HepG2 (cell line): ENCODE results near the gene ZDHHC14. TPM values are rescaled to one million over a fixed set of nuclear protein-coding genes. Genes with fewer than 3 reads are reported as not detected.

ENCODE experiments used
- ATAC-seq: fragments of 200-7000 bp; cut with Tn5 transposase; 3 replicates; pipeline ENCODE4 v1.9.1; 2020; ENCODE audit warnings: mild to moderate bottlenecking, moderate library complexity
- BruUV-seq: library from RNA; stranded (reverse); fragments of 400-500 nt; replicated peaks from 2 replicates; lab custom pipeline; 2021; lab: Mats Ljungman, UMichigan
- CTCF ChIA-PET: fragments of 300-600 bp; formaldehyde crosslinking; extraction: SDS; loops from one replicate; lab custom pipeline; 2021; ENCODE audit warnings: low total read pairs, inconsistent platforms, low intra/inter-chr PET ratio; lab: Yijun Ruan, JAX
- POLR2A ChIA-PET: fragments of 350-600 bp; sonication (Branson Sonifier 250); formaldehyde crosslinking; loops from one replicate; lab custom pipeline; 2020; ENCODE audit warnings: antibody characterized with exemption, inconsistent platforms; lab: Yijun Ruan, JAX
- DNase-seq: peaks from one replicate; pipeline ENCODE4 v3.0.0-alpha.2; 2015; ENCODE audit warnings: low spot score
- FAIRE-seq: peaks from 3 replicates; lab custom pipeline; 2011; peaks lifted over from hg19 to GRCh38; lab: Jason Lieb, UNC
- H2AFZ ChIP-seq: one replicate; pipeline ENCODE4 v1.6.1; 2011; ENCODE audit warnings: low read length, inconsistent platforms
- H3K27ac ChIP-seq: fragments of 300-600 bp; 3 replicates; pipeline ENCODE4 v1.8.0; 2011; ENCODE audit warnings: mixed run types, mild to moderate bottlenecking, mixed read lengths, low read length, inconsistent platforms; ENCODE audit not compliant: insufficient read depth; ENCODE audit errors: extremely low read length
- H3K27me3 ChIP-seq, 2 experiments: fragments of 200-600 bp in 1 of 2; 2 replicates in 1 of 2; 3 replicates in 1 of 2; pipeline versions ENCODE4 v1.6.0 to v1.8.0; 2011; ENCODE audit warnings: low read length in 2 of 2, mild to moderate bottlenecking in 2 of 2, moderate library complexity in 2 of 2, inconsistent platforms in 1 of 2; ENCODE audit not compliant: insufficient read depth in 2 of 2, control insufficient read depth in 1 of 2
- H3K36me3 ChIP-seq, 2 experiments: fragments of 200-600 bp in 1 of 2; replicated peaks in 1 of 2; 2 replicates in 1 of 2; 3 replicates in 1 of 2; pipeline versions ENCODE4 v1.5.1 to v1.8.0; 2011; ENCODE audit warnings: low read length in 2 of 2, inconsistent platforms in 1 of 2; ENCODE audit not compliant: insufficient read depth in 2 of 2, control insufficient read depth in 1 of 2
- H3K4me1 ChIP-seq: 2 replicates; pipeline ENCODE4 v1.5.1; 2012; ENCODE audit warnings: low read length, inconsistent platforms; ENCODE audit not compliant: insufficient read depth
- H3K4me2 ChIP-seq: 2 replicates; pipeline ENCODE4 v1.6.0; 2011; ENCODE audit warnings: low read depth, low read length, inconsistent platforms
- H3K4me3 ChIP-seq, 3 experiments: fragments of 200-600 bp in 1 of 3; sonication (generic), shearing (Covaris generic) in 1 of 3; replicated peaks in 1 of 3; 2 replicates each; pipeline ENCODE4 v1.5.1; 2011 to 2016; ENCODE audit warnings: low read length in 3 of 3, inconsistent platforms in 2 of 3, low read depth in 2 of 3, mild to moderate bottlenecking in 2 of 3, control low read depth in 1 of 3, mixed read lengths in 1 of 3; ENCODE audit not compliant: insufficient read depth in 1 of 3
- H3K79me2 ChIP-seq: one replicate; pipeline ENCODE4 v1.6.1; 2011; ENCODE audit warnings: low read length, inconsistent platforms; ENCODE audit not compliant: insufficient read depth
- H3K9ac ChIP-seq: 2 replicates; pipeline ENCODE4 v1.6.0; 2011; ENCODE audit warnings: mild to moderate bottlenecking, low read depth, low read length, inconsistent platforms; ENCODE audit not compliant: insufficient read depth
- H3K9me3 ChIP-seq: 2 replicates; pipeline ENCODE4 v1.5.1; 2012; ENCODE audit warnings: mild to moderate bottlenecking, low read length
- H4K20me1 ChIP-seq: 2 replicates; pipeline ENCODE4 v1.6.0; 2011; ENCODE audit warnings: inconsistent platforms, mild to moderate bottlenecking, low read length, moderate library complexity; ENCODE audit not compliant: insufficient read depth
- CTCF ChIP-seq: sonication (generic); formaldehyde crosslinking; IDR thresholded peaks from 2 replicates; pipeline ENCODE4 v1.5.0; 2020; ENCODE audit warnings: mild to moderate bottlenecking, missing genetic modification reagents, moderate library complexity
- MAFG ChIP-seq: sonication (generic); formaldehyde crosslinking; IDR thresholded peaks from 2 replicates; pipeline ENCODE4 v1.5.1; 2020; ENCODE audit warnings: mild to moderate bottlenecking, missing genetic modification reagents
- MATR3 ChIP-seq: sonication (generic); formaldehyde crosslinking; IDR thresholded peaks from 2 replicates; pipeline ENCODE4 v1.4.0; 2020; ENCODE audit warnings: missing genetic modification reagents
- SP4 ChIP-seq: sonication (generic); formaldehyde crosslinking; IDR thresholded peaks from 2 replicates; pipeline ENCODE4 v1.8.1; 2023; ENCODE audit warnings: mild to moderate bottlenecking, missing genetic modification reagents
- STAG1 ChIP-seq: sonication (generic); formaldehyde crosslinking; IDR thresholded peaks from 2 replicates; pipeline ENCODE4 v1.4.0; 2020; ENCODE audit warnings: missing genetic modification reagents
- ZFP37 ChIP-seq: sonication (generic); formaldehyde crosslinking; IDR thresholded peaks from 2 replicates; pipeline ENCODE4 v1.4.0; 2020; ENCODE audit warnings: missing genetic modification reagents, borderline replicate concordance
- ZNF180 ChIP-seq: sonication (generic); formaldehyde crosslinking; IDR thresholded peaks from 2 replicates; pipeline ENCODE4 v1.4.0; 2020; ENCODE audit warnings: low read depth, missing genetic modification reagents, borderline replicate concordance
- ZNF235 ChIP-seq: sonication (generic); formaldehyde crosslinking; IDR thresholded peaks from 2 replicates; pipeline ENCODE4 v1.8.1; 2023; ENCODE audit warnings: mild to moderate bottlenecking, missing genetic modification reagents, borderline replicate concordance
- ZNF292 ChIP-seq: sonication (generic); formaldehyde crosslinking; IDR thresholded peaks from 2 replicates; pipeline ENCODE4 v1.8.1; 2022; ENCODE audit warnings: mild to moderate bottlenecking, low read depth, missing genetic modification reagents, borderline replicate concordance
- ZNF441 ChIP-seq: sonication (generic); formaldehyde crosslinking; IDR thresholded peaks from 2 replicates; pipeline ENCODE4 v1.7.0; 2021; ENCODE audit warnings: missing genetic modification reagents, borderline replicate concordance
- ZNF629 ChIP-seq: sonication (generic); formaldehyde crosslinking; conservative IDR thresholded peaks from 2 replicates; pipeline ENCODE4 v1.5.0; 2020; ENCODE audit warnings: missing genetic modification reagents
- WGBS: methylation state at CpG from one replicate; pipeline ENCODE4 v1.1.6; 2017; ENCODE audit warnings: low lambda C conversion rate; 5-methylcytosine and 5-hydroxymethylcytosine counted together
- in situ Hi-C: cut with HindIII; loops from 2 replicates; pipeline ENCODE4 v1.10.0; 2017; ENCODE audit warnings: low pct_unique_long_range_greater_than_20kb; ENCODE audit not compliant: extremely low pct_ligation_motif_present
- intact Hi-C: fragments of 100-400 bp; cut with micrococcal nuclease; formaldehyde crosslinking; loops from one replicate; pipeline ENCODE4 v1.10.0; 2022; ENCODE audit not compliant: unreplicated experiment
- polyA plus RNA-seq, 8 experiments: library from polyadenylated mRNA; depleted of rRNA in 3 of 8; stranded (reverse) in 7 of 8; unstranded in 1 of 8; fragments of >200 nt; fragmentation: Illumina TruSeq in 4 of 8; extraction: Trizol in 4 of 8; gene quantifications; 2 replicates each; pipeline versions ENCODE4 v1.2.1 to v1.2.3, GENCODE V29; 2011 to 2016; ENCODE audit warnings: low read depth in 4 of 8, missing spikeins in 1 of 8, mixed read lengths in 1 of 8; ENCODE audit not compliant: insufficient read depth in 1 of 8
- total RNA-seq, 5 experiments: library from RNA; depleted of rRNA; stranded (reverse); fragments of >200 nt; fragmentation: Illumina TruSeq; extraction: Trizol; gene quantifications; 2 replicates each; pipeline ENCODE4 v1.2.3, GENCODE V29; 2016; ENCODE audit warnings: low read depth in 1 of 5
- TF ChIP-seq, protein P1 (sequence below): sonication (generic); formaldehyde crosslinking; IDR thresholded peaks from 2 replicates; pipeline ENCODE4 v1.4.0; 2020; ENCODE audit warnings: missing genetic modification reagents, borderline replicate concordance

The ZDHHC14 gene
- total and polyA plus RNA-seq, 2 of the 13 experiments (the other 11 are each of a cell fraction or from before 2014, with no cell fraction given) = 3.7 to 9.5 TPM

DNA sequence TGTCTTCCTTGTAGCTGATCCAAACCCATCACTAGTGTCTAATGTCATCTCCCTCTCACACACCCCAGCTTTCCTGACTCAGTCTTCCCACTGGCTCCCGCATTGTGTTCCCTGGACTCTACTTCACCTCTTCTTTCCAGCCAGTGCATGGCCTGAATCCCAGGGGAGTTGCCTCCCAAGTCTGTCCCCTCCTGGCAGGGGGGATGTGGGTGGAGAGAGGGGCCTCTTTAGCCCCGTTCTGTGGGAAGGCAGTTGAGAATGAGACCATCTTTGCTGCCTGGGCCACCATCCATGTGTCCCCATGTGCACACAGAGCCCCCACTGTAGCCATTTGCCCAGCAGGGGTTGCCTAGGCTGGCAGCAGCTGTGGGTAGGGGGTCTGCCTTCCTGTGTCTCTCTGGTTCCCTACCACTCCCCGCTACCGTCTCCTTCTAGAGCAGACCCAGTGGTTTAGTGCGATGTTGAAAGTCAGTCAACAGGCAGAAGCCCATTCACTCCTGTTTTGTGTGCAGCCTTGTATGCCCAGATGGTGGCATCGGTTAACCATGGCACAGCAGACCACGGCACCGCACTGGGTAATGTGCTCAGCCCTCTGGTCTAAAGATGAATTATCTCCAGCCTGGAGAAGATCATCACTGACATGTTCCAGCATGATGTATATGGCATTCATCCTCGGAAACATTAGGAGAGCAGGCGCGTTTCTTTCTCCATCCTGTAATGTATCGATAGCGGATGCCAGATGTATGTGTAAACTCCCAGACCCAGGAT, 263.2 kb downstream of the ZDHHC14 start:
- Histone ChIP-seq H3K9ac (no peak overlapping the region), H3K9me3 (no peaks in the 10 kb centered on the region), H3K36me3 (no peaks in the 10 kb centered on the region), H3K4me3 (no peak overlapping the region), H2AFZ (no peak overlapping the region), H4K20me1 (no peaks in the 10 kb centered on the region), H3K79me2 (no peaks in the 10 kb centered on the region), H3K4me2 (no peak overlapping the region), H3K4me1 (no peaks in the 10 kb centered on the region), H3K27me3 (no peaks in the 10 kb centered on the region), H3K27ac (no peak overlapping the region)
- FAIRE-seq (no peak), ATAC-seq (peak; percentile 33; the same call in 2 of the 3 replicates), DNase-seq (no peak)
- TF ChIP-seq CTCF (CRISPR knock-in tag) = peak; percentile 62
- no peak for TF ChIP-seq ZNF292 (CRISPR knock-in tag)
- no peak for TF ChIP-seq ZNF441 (CRISPR knock-in tag)
- no peak for TF ChIP-seq ZNF180 (CRISPR knock-in tag)
- no peak for TF ChIP-seq MAFG (CRISPR knock-in tag)
- TF ChIP-seq SP4 (CRISPR knock-in tag) = no peak
- TF ChIP-seq STAG1 (CRISPR knock-in tag) = peak; percentile 59
- TF ChIP-seq ZNF629 (CRISPR knock-in tag) = peak; percentile 51; the same call in 1 of the 2 replicates
- no peak for TF ChIP-seq MATR3
- no peak for TF ChIP-seq ZFP37 (CRISPR knock-in tag)
- TF ChIP-seq, protein P1, sequence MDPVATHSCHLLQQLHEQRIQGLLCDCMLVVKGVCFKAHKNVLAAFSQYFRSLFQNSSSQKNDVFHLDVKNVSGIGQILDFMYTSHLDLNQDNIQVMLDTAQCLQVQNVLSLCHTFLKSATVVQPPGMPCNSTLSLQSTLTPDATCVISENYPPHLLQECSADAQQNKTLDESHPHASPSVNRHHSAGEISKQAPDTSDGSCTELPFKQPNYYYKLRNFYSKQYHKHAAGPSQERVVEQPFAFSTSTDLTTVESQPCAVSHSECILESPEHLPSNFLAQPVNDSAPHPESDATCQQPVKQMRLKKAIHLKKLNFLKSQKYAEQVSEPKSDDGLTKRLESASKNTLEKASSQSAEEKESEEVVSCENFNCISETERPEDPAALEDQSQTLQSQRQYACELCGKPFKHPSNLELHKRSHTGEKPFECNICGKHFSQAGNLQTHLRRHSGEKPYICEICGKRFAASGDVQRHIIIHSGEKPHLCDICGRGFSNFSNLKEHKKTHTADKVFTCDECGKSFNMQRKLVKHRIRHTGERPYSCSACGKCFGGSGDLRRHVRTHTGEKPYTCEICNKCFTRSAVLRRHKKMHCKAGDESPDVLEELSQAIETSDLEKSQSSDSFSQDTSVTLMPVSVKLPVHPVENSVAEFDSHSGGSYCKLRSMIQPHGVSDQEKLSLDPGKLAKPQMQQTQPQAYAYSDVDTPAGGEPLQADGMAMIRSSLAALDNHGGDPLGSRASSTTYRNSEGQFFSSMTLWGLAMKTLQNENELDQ (CRISPR knock-in tag) = no peak
- no peak for TF ChIP-seq ZNF235
- 93% methylated on average over 13 of the region's 13 CpGs for WGBS
- intact Hi-C loops = no loop called here
- in situ Hi-C loops = no loop called here
- CTCF ChIA-PET = no interaction called here
- POLR2A ChIA-PET = no interaction called here
- no TSS peak for BruUV-seq
